Body of pancreas (tissue), 4 donors: ENCODE measurements around the gene SEMA4D. TPM values are rescaled to one million over a fixed set of nuclear protein-coding genes. Genes with fewer than 3 reads are reported as not detected.

Experiments used
- ATAC-seq: fragments of 150-250 bp; one replicate; pipeline ENCODE4 v1.9.1; 2016
- DNase-seq, 4 donors: peaks; one replicate each; pipeline ENCODE4 v3.0.0-alpha.2; 2019
- H3K27ac ChIP-seq, 4 donors: fragments of 200-600 bp; sonication (generic); 1 replicate in 3 of 4; 2 replicates in 1 of 4; pipeline versions ENCODE4 v1.5.1 to v1.6.1; 2016 to 2019; ENCODE audit warnings: mild to moderate bottlenecking in 1 of 4, mixed read lengths in 1 of 4, moderate library complexity in 1 of 4
- H3K27me3 ChIP-seq, 2 donors: fragments of 200-600 bp; sonication (generic); one replicate each; pipeline ENCODE4 v1.6.0; 2016; ENCODE audit warnings: mild to moderate bottlenecking in 1 of 2
- H3K36me3 ChIP-seq, 2 donors: fragments of 200-600 bp; sonication (generic); replicated peaks in 1 of 2; 2 replicates each; pipeline ENCODE4 v1.5.1; 2016; ENCODE audit warnings: low read depth in 2 of 2; ENCODE audit not compliant: insufficient read depth in 1 of 2
- H3K4me1 ChIP-seq: fragments of 200-600 bp; sonication (generic); one replicate; pipeline ENCODE4 v1.6.0; 2016
- H3K4me3 ChIP-seq, 2 donors: fragments of 200-600 bp; sonication (generic); 1 replicate in 1 of 2; 2 replicates in 1 of 2; pipeline ENCODE4 v1.5.1; 2016 to 2019
- H3K9me3 ChIP-seq, 3 donors: fragments of 200-600 bp; sonication (generic); 1 replicate in 2 of 3; 2 replicates in 1 of 3; pipeline ENCODE4 v1.5.1; 2016
- CTCF ChIP-seq, 7 experiments: fragments of 450-650 bp in 4 of 7; fragments of 200-600 bp in 3 of 7; sonication (generic) in 3 of 7; IDR thresholded peaks; one replicate each; pipeline ENCODE4 v1.5.1; 2016 to 2019; ENCODE audit warnings: antibody characterized with exemption in 7 of 7
- POLR2A ChIP-seq, 3 donors: fragments of 450-650 bp; IDR thresholded peaks; one replicate each; pipeline ENCODE4 v1.6.1; 2016; ENCODE audit warnings: antibody characterized with exemption in 3 of 3, mild to moderate bottlenecking in 2 of 3
- WGBS, 2 donors: methylation state at CpG; one replicate each; pipeline ENCODE4 v1.1.5; 2017; 5-methylcytosine and 5-hydroxymethylcytosine counted together
- intact Hi-C: fragments of 100-400 bp; cut with DNase I; formaldehyde crosslinking; loops from one replicate; pipeline ENCODE4 v1.15.1; 2023
- total RNA-seq, 2 donors: library from RNA; depleted of rRNA; stranded (reverse); fragments of >200 nt; gene quantifications; one replicate each; pipeline ENCODE4 v1.1.0, GENCODE V29; 2016

The SEMA4D gene
- total RNA-seq, 2 donors from 2014 or later, result 15.6 to 18.1 TPM

- Histone ChIP-seq H3K27ac (no peak overlapping the region), H3K4me3 (no peak overlapping the region), H3K27me3 (no peaks in the 10 kb centered on the region), H3K9me3 (no peaks in the 10 kb centered on the region), H3K4me1 (no peaks in the 10 kb centered on the region), H3K36me3 (no peaks in the 10 kb centered on the region)
- no peak for ATAC-seq
- 70 to 84% methylated on average over 9 to 14 of the region's 18 CpGs for WGBS, 2 donors
- TF ChIP-seq POLR2A (IDR thresholded peaks at IDR 0.05) (no peak), CTCF (IDR thresholded peaks at IDR 0.05) (no peak)
- DNase-seq, result no peak
- intact Hi-C loops, result no loop called here
Observed at GRCh38 chr9:89483592-89484474, 14.1 kb downstream of the SEMA4D start.

GRCh38 chr9:89482901-89483361 is 15.0 kb downstream of the SEMA4D start:
- no peak overlapping the region for H3K4me3 ChIP-seq
- H3K27me3 ChIP-seq, result no peaks in the 10 kb centered on the region
- H3K4me1 ChIP-seq, result peaks cover 4% of the 10 kb centered on the region
- no peak overlapping the region for H3K27ac ChIP-seq
- H3K9me3 ChIP-seq, result no peaks in the 10 kb centered on the region
- no peak for TF ChIP-seq CTCF (IDR thresholded peaks at IDR 0.05)
- TF ChIP-seq POLR2A (IDR thresholded peaks at IDR 0.05), result no peak
- DNase-seq (no peak), ATAC-seq (no peak)
- intact Hi-C loops, result no loop called here
- H3K36me3 ChIP-seq, result no peaks in the 10 kb centered on the region
- 90 to 91% methylated on average over 9 of the region's 9 CpGs for WGBS, 2 donors

- intact Hi-C loops, result no loop called here
- WGBS, 2 donors, result 70 to 79% methylated on average over 11 to 15 of the region's 15 CpGs
- Histone ChIP-seq H3K27ac (no peak overlapping the region), H3K36me3 (no peaks in the 10 kb centered on the region), H3K4me1 (peaks cover 7% of the 10 kb centered on the region), H3K27me3 (no peaks in the 10 kb centered on the region), H3K9me3 (no peaks in the 10 kb centered on the region), H3K4me3 (no peak overlapping the region)
- DNase-seq (no peak), ATAC-seq (no peak)
- TF ChIP-seq POLR2A (IDR thresholded peaks at IDR 0.05) (no peak), CTCF (IDR thresholded peaks at IDR 0.05) (no peak)
Observed at GRCh38 chr9:89482056-89482851, 15.7 kb downstream of the SEMA4D start.

GRCh38 chr9:89481538-89481915 is 16.4 kb downstream of the SEMA4D start:
- Histone ChIP-seq H3K4me1 (peaks cover 12% of the 10 kb centered on the region), H3K27ac (no peak overlapping the region), H3K36me3 (no peaks in the 10 kb centered on the region), H3K4me3 (no peak overlapping the region), H3K9me3 (no peaks in the 10 kb centered on the region), H3K27me3 (no peaks in the 10 kb centered on the region)
- DNase-seq, result no peak
- 88 to 93% methylated on average over 11 of the region's 11 CpGs for WGBS, 2 donors
- intact Hi-C loops, result no loop called here
- TF ChIP-seq CTCF (IDR thresholded peaks at IDR 0.05) (no peak), POLR2A (IDR thresholded peaks at IDR 0.05) (no peak)
- no peak for ATAC-seq
